Neural progenitor cell (in vitro differentiated cells): ENCODE data around the gene LGR4. TPM values are rescaled to one million over a fixed set of nuclear protein-coding genes. Genes with fewer than 3 reads are reported as not detected.

Experiments
- DNase-seq: peaks from one replicate; pipeline ENCODE4 v3.0.0-alpha.2; 2016; ENCODE audit warnings: low spot score
- H2AFZ ChIP-seq: fragments of 200-600 bp; sonication (generic); replicated peaks from 2 replicates; pipeline ENCODE4 v1.6.1; 2016; ENCODE audit warnings: antibody characterized with exemption
- H3F3A ChIP-seq: fragments of 200-600 bp; sonication (generic); 2 replicates; pipeline ENCODE4 v1.6.1; 2016; ENCODE audit warnings: antibody characterized with exemption, low read depth
- H3K27ac ChIP-seq: fragments of 200-600 bp; sonication (generic); 2 replicates; pipeline ENCODE4 v1.5.1; 2016; ENCODE audit warnings: mild to moderate bottlenecking
- H3K27me3 ChIP-seq: fragments of 200-600 bp; sonication (generic); 2 replicates; pipeline ENCODE4 v1.6.1; 2016; ENCODE audit warnings: mild to moderate bottlenecking, moderate library complexity
- H3K36me3 ChIP-seq: fragments of 200-600 bp; sonication (generic); 2 replicates; pipeline ENCODE4 v1.5.1; 2016
- H3K4me1 ChIP-seq: fragments of 200-600 bp; sonication (generic); 2 replicates; pipeline ENCODE4 v1.6.1; 2016; ENCODE audit warnings: mixed run types
- H3K4me2 ChIP-seq: fragments of 200-600 bp; sonication (generic); 2 replicates; pipeline ENCODE4 v1.6.1; 2016
- H3K4me3 ChIP-seq: fragments of 200-600 bp; sonication (generic); 2 replicates; pipeline ENCODE4 v1.5.1; 2016
- H3K79me2 ChIP-seq: fragments of 200-600 bp; sonication (generic); 2 replicates; pipeline ENCODE4 v1.6.1; 2016; ENCODE audit warnings: low read depth
- H3K9ac ChIP-seq: fragments of 200-600 bp; sonication (generic); 2 replicates; pipeline ENCODE4 v1.6.1; 2016
- H3K9me3 ChIP-seq: fragments of 200-600 bp; sonication (generic); 2 replicates; pipeline ENCODE4 v1.5.1; 2016; ENCODE audit warnings: low read depth
- H4K20me1 ChIP-seq: fragments of 200-600 bp; sonication (generic); 2 replicates; pipeline ENCODE4 v1.6.1; 2016; ENCODE audit warnings: low read depth
- H3K27ac Mint-ChIP-seq: 3 replicates; pipeline ENCODE4 v1.8.0; 2021; ENCODE audit warnings: mixed read lengths
- H3K27me3 Mint-ChIP-seq: 2 replicates; pipeline ENCODE4 v1.8.0; 2022; ENCODE audit warnings: low read depth, mild to moderate bottlenecking, inconsistent platforms, moderate library complexity, mixed read lengths; ENCODE audit not compliant: insufficient read depth
- H3K36me3 Mint-ChIP-seq: 3 replicates; pipeline ENCODE4 v1.8.0; 2021; ENCODE audit warnings: mixed read lengths
- H3K4me1 Mint-ChIP-seq: 3 replicates; pipeline ENCODE4 v1.8.0; 2021; ENCODE audit warnings: mixed read lengths
- H3K4me3 Mint-ChIP-seq: 3 replicates; pipeline ENCODE4 v1.8.0; 2021; ENCODE audit warnings: mild to moderate bottlenecking, moderate library complexity, mixed read lengths
- H3K9me3 Mint-ChIP-seq: 3 replicates; pipeline ENCODE4 v1.8.0; 2020; ENCODE audit warnings: mixed read lengths
- EZH2 ChIP-seq: fragments of 200-600 bp; sonication (generic); IDR thresholded peaks from 2 replicates; pipeline ENCODE4 v1.6.1; 2017; ENCODE audit warnings: antibody characterized with exemption, mild to moderate bottlenecking, moderate library complexity
- EZH2phosphoT487 ChIP-seq: fragments of 200-600 bp; sonication (generic); IDR thresholded peaks from 2 replicates; pipeline ENCODE4 v1.6.1; 2017; ENCODE audit warnings: antibody characterized with exemption
- total RNA-seq: library from RNA; depleted of rRNA; stranded (reverse); fragments of >200 nt; gene quantifications from 2 replicates; pipeline ENCODE4 v1.2.3, GENCODE V29; 2015; ENCODE audit warnings: low replicate concordance
- TF ChIP-seq, protein P1 (sequence below): fragments of 200-600 bp; sonication (generic); IDR thresholded peaks from 2 replicates; pipeline ENCODE4 v1.5.1; 2017; ENCODE audit warnings: antibody characterized with exemption, mild to moderate bottlenecking

LGR4 gene
- total RNA-seq, 1 donor from 2014 or later, result 274 TPM

DNA sequence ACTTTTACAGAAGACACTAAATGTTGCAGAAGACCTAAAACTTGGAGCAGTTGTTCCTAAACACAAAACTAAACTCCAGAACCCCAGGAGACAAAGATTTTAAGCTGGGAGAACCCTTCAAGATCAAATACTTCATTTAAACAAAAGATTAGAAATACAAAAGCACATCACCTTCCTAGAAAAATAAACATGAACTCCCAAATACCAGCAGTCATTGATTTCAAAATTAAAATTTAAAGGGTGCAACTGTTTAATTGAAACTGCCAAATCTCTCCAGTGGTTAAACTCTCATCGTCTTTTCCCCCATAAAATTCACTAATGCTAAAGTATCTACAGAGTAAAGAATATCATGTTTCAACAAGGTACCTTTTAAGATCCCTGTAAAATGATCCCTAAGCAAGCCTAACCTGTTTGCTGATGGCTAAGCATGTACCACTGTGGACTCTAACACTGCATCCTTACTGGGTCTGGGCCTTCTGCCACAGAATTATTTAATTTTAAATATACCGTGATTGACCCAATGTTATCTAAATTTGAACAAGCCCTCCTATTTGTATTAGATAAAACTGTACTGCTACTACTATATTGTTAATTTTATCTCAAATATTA, 55.9 kb downstream of the LGR4 start:
- H3K9ac ChIP-seq, result no peak overlapping the region
- H3K9me3 ChIP-seq, result no peaks in the 10 kb centered on the region
- H4K20me1 ChIP-seq, result peaks cover 99% of the 10 kb centered on the region
- TF ChIP-seq EZH2phosphoT487 (no peak), EZH2 (no peak)
- TF ChIP-seq, protein P1, sequence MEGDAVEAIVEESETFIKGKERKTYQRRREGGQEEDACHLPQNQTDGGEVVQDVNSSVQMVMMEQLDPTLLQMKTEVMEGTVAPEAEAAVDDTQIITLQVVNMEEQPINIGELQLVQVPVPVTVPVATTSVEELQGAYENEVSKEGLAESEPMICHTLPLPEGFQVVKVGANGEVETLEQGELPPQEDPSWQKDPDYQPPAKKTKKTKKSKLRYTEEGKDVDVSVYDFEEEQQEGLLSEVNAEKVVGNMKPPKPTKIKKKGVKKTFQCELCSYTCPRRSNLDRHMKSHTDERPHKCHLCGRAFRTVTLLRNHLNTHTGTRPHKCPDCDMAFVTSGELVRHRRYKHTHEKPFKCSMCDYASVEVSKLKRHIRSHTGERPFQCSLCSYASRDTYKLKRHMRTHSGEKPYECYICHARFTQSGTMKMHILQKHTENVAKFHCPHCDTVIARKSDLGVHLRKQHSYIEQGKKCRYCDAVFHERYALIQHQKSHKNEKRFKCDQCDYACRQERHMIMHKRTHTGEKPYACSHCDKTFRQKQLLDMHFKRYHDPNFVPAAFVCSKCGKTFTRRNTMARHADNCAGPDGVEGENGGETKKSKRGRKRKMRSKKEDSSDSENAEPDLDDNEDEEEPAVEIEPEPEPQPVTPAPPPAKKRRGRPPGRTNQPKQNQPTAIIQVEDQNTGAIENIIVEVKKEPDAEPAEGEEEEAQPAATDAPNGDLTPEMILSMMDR, result no peak
- no peak overlapping the region for H2AFZ ChIP-seq
- Mint-ChIP-seq H3K4me3 (no peak overlapping the region), H3K36me3 (peaks cover 2% of the 10 kb centered on the region), H3K4me1 (no peaks in the 10 kb centered on the region), H3K9me3 (peaks cover 4% of the 10 kb centered on the region), H3K27ac (no peak overlapping the region), H3K27me3 (no peaks in the 10 kb centered on the region)
- peaks cover under 1% of the 10 kb centered on the region for H3K36me3 ChIP-seq
- peak overlapping the region; percentile 30 for H3K4me2 ChIP-seq
- H3K27ac ChIP-seq, result peak overlapping the region; percentile 54
- peaks cover 100% of the 10 kb centered on the region for H3K79me2 ChIP-seq
- peaks cover 15% of the 10 kb centered on the region for H3F3A ChIP-seq
- no peak overlapping the region for H3K4me3 ChIP-seq
- no peak for DNase-seq
- peaks cover 69% of the 10 kb centered on the region for H3K4me1 ChIP-seq
- H3K27me3 ChIP-seq, result no peaks in the 10 kb centered on the region

DNA sequence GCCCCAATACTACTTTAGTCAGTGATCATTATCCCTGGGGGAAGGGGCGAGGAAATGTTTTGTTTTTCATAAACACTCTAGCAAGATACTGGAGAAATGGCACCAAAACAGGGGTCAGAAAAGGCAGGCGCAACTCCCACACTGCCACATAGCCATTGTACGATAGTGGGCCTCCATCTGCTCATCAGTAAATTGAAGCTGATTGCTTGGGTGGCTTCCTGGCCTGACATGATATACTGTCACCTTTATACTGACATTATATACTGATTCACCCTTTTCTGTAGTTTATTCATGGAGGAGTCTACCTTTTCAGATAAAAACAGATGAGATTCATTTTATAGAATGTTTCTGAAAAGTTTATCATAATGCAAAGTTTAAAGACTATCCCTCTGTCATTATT, 57.9 kb downstream of the LGR4 start:
- no peak overlapping the region for H3K4me3 Mint-ChIP-seq

DNA sequence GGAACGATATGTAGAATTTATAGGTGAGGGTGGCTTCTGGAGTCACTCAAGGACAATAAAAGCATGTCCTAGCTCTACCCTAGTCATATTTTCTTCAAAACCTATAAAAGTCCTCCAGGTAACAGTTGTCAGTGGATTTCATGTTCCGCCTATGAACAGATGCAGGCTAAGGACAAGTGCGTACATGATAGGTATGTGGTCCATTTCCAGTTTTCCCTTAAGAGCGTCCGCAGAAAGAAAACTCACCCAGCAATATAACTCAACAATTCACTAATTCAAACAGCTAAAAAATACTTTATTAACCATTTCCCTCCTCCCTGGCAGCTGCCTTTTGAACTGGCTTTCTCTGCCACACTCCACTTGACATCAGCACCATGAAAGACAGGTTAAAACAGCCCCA, 59.4 kb downstream of the LGR4 start:
- DNase-seq, result no peak
- no peak overlapping the region for H3K4me3 ChIP-seq
- no peak overlapping the region for H3K9ac ChIP-seq
- peaks cover 12% of the 10 kb centered on the region for H3K36me3 ChIP-seq
- H3K4me2 ChIP-seq, result no peak overlapping the region
- no peak overlapping the region for H3K27ac Mint-ChIP-seq
- no peak for TF ChIP-seq EZH2
- TF ChIP-seq, protein P1, result no peak
- no peak for TF ChIP-seq EZH2phosphoT487
- H4K20me1 ChIP-seq, result peaks cover 97% of the 10 kb centered on the region
- no peaks in the 10 kb centered on the region for H3K36me3 Mint-ChIP-seq
- peaks cover 100% of the 10 kb centered on the region for H3K79me2 ChIP-seq
- H3K27me3 Mint-ChIP-seq, result no peaks in the 10 kb centered on the region
- H3K9me3 Mint-ChIP-seq, result peaks cover under 1% of the 10 kb centered on the region
- peak overlapping the region; percentile 21 for H3K27ac ChIP-seq
- no peak overlapping the region for H2AFZ ChIP-seq
- no peaks in the 10 kb centered on the region for H3K9me3 ChIP-seq
- peaks cover 9% of the 10 kb centered on the region for H3F3A ChIP-seq
- no peaks in the 10 kb centered on the region for H3K27me3 ChIP-seq
- H3K4me1 Mint-ChIP-seq, result no peaks in the 10 kb centered on the region
- H3K4me3 Mint-ChIP-seq, result no peak overlapping the region
- H3K4me1 ChIP-seq, result peaks cover 47% of the 10 kb centered on the region

More for the DNA sequence above, 57.9 kb downstream of the LGR4 start:
- Mint-ChIP-seq H3K4me1 (no peaks in the 10 kb centered on the region), H3K27me3 (no peaks in the 10 kb centered on the region), H3K9me3 (peaks cover 3% of the 10 kb centered on the region), H3K27ac (no peak overlapping the region), H3K36me3 (peaks cover under 1% of the 10 kb centered on the region)
- Histone ChIP-seq H3K4me1 (peaks cover 58% of the 10 kb centered on the region), H3K79me2 (peaks cover 100% of the 10 kb centered on the region), H2AFZ (no peak overlapping the region), H3K36me3 (peaks cover 12% of the 10 kb centered on the region), H3K4me3 (no peak overlapping the region), H3F3A (peaks cover 6% of the 10 kb centered on the region), H3K9me3 (no peaks in the 10 kb centered on the region), H3K27me3 (no peaks in the 10 kb centered on the region), H4K20me1 (peaks cover 99% of the 10 kb centered on the region), H3K9ac (no peak overlapping the region), H3K4me2 (no peak overlapping the region), H3K27ac (no peak overlapping the region)
- DNase-seq, result no peak
- no peak for TF ChIP-seq EZH2phosphoT487
- no peak for TF ChIP-seq EZH2
- TF ChIP-seq, protein P1, result no peak
